ENCODE results near the gene PPP4R3A. TPM values are rescaled to one million over a fixed set of nuclear protein-coding genes. Genes with fewer than 3 reads are reported as not detected.

PPP4R3A gene
- 100 to 1,000 TPM; 106 to 111 TPM for total RNA-seq

- peak within 1 kb of the TSS; percentile 100 for H3K27ac Mint-ChIP-seq
- peak; percentile 95 for DNase-seq
- TF ChIP-seq, protein P1, sequence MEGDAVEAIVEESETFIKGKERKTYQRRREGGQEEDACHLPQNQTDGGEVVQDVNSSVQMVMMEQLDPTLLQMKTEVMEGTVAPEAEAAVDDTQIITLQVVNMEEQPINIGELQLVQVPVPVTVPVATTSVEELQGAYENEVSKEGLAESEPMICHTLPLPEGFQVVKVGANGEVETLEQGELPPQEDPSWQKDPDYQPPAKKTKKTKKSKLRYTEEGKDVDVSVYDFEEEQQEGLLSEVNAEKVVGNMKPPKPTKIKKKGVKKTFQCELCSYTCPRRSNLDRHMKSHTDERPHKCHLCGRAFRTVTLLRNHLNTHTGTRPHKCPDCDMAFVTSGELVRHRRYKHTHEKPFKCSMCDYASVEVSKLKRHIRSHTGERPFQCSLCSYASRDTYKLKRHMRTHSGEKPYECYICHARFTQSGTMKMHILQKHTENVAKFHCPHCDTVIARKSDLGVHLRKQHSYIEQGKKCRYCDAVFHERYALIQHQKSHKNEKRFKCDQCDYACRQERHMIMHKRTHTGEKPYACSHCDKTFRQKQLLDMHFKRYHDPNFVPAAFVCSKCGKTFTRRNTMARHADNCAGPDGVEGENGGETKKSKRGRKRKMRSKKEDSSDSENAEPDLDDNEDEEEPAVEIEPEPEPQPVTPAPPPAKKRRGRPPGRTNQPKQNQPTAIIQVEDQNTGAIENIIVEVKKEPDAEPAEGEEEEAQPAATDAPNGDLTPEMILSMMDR (IDR thresholded peaks at IDR 0.05), result no peak
- ChIA-PET CTCF (interaction anchor here (1.0 to 2.6 kb wide), 4 partner anchors 10 to 487 kb away, joined by 3 to 8 read pairs (median 4); no protein-coding TSS in a partner anchor), POLR2A (interaction anchor here (0.6 to 2.2 kb wide), 25 partner anchors 8 to 487 kb away, joined by 3 to 18 read pairs (median 4); partner anchors contain the start of gene CCDC88C)
- H3K4me1 Mint-ChIP-seq (ENCODE audit: low read depth), result peaks cover 18% of the 10 kb centered on the region
- peak within 1 kb of the TSS; percentile 95 for H3K4me3 Mint-ChIP-seq
- no peaks in the 10 kb centered on the region for H3K27me3 Mint-ChIP-seq
- intact Hi-C loops (cut with micrococcal nuclease), result no loop called here
- H3K36me3 Mint-ChIP-seq (ENCODE audit: low read depth), result peaks cover 33% of the 10 kb centered on the region
- peak; percentile 90 for ATAC-seq
- no peaks in the 10 kb centered on the region for H3K9me3 Mint-ChIP-seq
Measured at GRCh38 chr14:91510171-91511042, at the start of gene PPP4R3A. Gene PPP4R3A (minus strand): TSS chr14:91510310. CDS start chr14:91509647, 663 bp downstream.

GRCh38 chr14:91555531-91555930, 45.4 kb upstream of the PPP4R3A start:
- POLR2A ChIA-PET, result no interaction called here
- no peaks in the 10 kb centered on the region for H3K27me3 Mint-ChIP-seq
- no peak overlapping the region for H3K4me3 Mint-ChIP-seq
- H3K4me1 Mint-ChIP-seq (ENCODE audit: low read depth), result no peaks in the 10 kb centered on the region
- no peak overlapping the region for H3K27ac Mint-ChIP-seq
- ATAC-seq (no peak), DNase-seq (no peak)
- TF ChIP-seq, protein P1 (IDR thresholded peaks at IDR 0.05), result no peak
- H3K36me3 Mint-ChIP-seq (ENCODE audit: low read depth), result no peaks in the 10 kb centered on the region
- intact Hi-C loops (cut with micrococcal nuclease), result no loop called here
- CTCF ChIA-PET, result no interaction called here
- peaks cover 5% of the 10 kb centered on the region for H3K9me3 Mint-ChIP-seq

DNA sequence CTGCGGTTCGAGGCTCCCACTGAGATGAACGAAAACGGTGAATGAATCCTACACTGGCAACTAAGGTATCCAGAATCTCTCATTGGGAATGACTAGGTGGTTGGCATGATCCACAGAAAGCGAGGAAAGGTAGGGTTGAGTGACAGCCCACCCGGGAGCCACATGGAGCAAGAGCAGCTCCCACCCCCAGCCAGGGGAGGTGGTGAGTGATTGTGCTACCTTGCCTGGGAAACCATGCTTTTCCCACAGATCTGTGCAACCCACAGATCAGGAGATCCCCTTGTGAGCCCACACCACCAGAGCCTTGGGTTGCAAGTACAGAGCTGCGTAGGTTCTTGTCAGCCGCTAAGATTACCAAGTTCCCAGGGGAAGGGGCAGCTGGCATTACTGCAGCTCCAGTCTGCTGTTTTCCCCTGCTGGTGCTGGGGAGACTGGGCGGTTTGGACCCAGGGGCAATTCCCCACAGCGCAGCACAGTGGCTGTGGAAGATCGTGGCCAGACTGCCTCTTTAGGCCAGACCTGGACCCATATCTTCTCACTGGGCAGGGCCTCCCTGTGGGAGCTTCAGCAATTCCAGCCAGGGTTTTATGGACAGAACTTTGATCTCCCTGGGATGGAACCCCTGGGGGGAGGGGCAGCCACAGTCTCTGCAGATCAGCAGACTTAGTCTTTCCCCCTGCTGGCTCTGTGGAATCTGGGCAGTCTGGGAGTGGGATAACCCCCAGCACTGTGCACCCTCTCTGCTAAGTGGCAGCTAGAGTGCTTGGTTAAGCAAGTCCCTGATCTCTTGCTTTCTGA, 44.6 kb upstream of the PPP4R3A start:
- H3K36me3 Mint-ChIP-seq (ENCODE audit: low read depth), result no peaks in the 10 kb centered on the region
- H3K4me3 Mint-ChIP-seq, result no peak overlapping the region
- TF ChIP-seq, protein P1 (IDR thresholded peaks at IDR 0.05), result no peak
- H3K4me1 Mint-ChIP-seq (ENCODE audit: low read depth), result no peaks in the 10 kb centered on the region
- no peak for DNase-seq
- intact Hi-C loops (cut with micrococcal nuclease), result no loop called here
- ATAC-seq, result no peak
- ChIA-PET POLR2A (no interaction called here), CTCF (no interaction called here)
- H3K9me3 Mint-ChIP-seq, result peaks cover 5% of the 10 kb centered on the region
- no peaks in the 10 kb centered on the region for H3K27me3 Mint-ChIP-seq
- H3K27ac Mint-ChIP-seq, result no peak overlapping the region

- Mint-ChIP-seq H3K27me3 (peaks cover 3% of the 10 kb centered on the region), H3K27ac (no peak overlapping the region), H3K4me3 (no peak overlapping the region), H3K9me3 (peaks cover 2% of the 10 kb centered on the region), H3K36me3 (ENCODE audit: low read depth) (no peaks in the 10 kb centered on the region), H3K4me1 (ENCODE audit: low read depth) (no peaks in the 10 kb centered on the region)
- no peak for DNase-seq
- no peak for ATAC-seq
- ChIA-PET POLR2A (no interaction called here), CTCF (no interaction called here)
- intact Hi-C loops (cut with micrococcal nuclease), result no loop called here
- TF ChIP-seq, protein P1 (IDR thresholded peaks at IDR 0.05), result no peak
Measured at GRCh38 chr14:91548108-91548507, 38.0 kb upstream of the PPP4R3A start.

Measured in activated CD8-positive, alpha-beta T cell treated with anti-CD3 and anti-CD28 coated beads for 36 hours (primary cell).